Upper lobe of right lung (tissue), 1 donor: Measurements from ENCODE around the gene ARHGAP6. TPM values are rescaled to one million over a fixed set of nuclear protein-coding genes. Genes with fewer than 3 reads are reported as not detected.

Experiments
- ATAC-seq: fragments of 200-7000 bp; cut with Tn5 transposase; one replicate; pipeline ENCODE4 v1.9.1; 2020; ENCODE audit warnings: mild to moderate bottlenecking, moderate library complexity
- DNase-seq: peaks from one replicate; pipeline ENCODE4 v3.0.0-alpha.2; 2020
- H3K27ac ChIP-seq: fragments of 200-600 bp; one replicate; pipeline ENCODE4 v1.8.0; 2022
- H3K27me3 ChIP-seq: fragments of 200-600 bp; one replicate; pipeline ENCODE4 v1.8.0; 2022; ENCODE audit warnings: mild to moderate bottlenecking
- H3K36me3 ChIP-seq: fragments of 200-600 bp; one replicate; pipeline ENCODE4 v1.8.0; 2022
- H3K4me1 ChIP-seq: fragments of 200-600 bp; one replicate; pipeline ENCODE4 v1.8.0; 2022
- H3K4me3 ChIP-seq: fragments of 200-600 bp; one replicate; pipeline ENCODE4 v1.8.0; 2022; ENCODE audit warnings: mild to moderate bottlenecking
- H3K9me3 ChIP-seq: fragments of 200-600 bp; one replicate; pipeline ENCODE4 v1.8.0; 2022
- CTCF ChIP-seq: fragments of 200-600 bp; IDR thresholded peaks from one replicate; pipeline ENCODE4 v1.8.0; 2022; ENCODE audit warnings: antibody characterized with exemption
- intact Hi-C: fragments of 100-400 bp; cut with DNase I; formaldehyde crosslinking; loops from one replicate; pipeline ENCODE4 v1.11.0; 2022
- total RNA-seq: library from RNA; stranded (reverse); fragmentation: NEBNext Ultra II Directional; extraction: Animal tissue kit (Norgen Biotek cat#: 25700); gene quantifications from one replicate; pipeline ENCODE4 v1.2.1, GENCODE V29; 2021
- donor health status: DM: no; HTN: yes; CAD: no; lungs with severe emphysema.

Gene ARHGAP6
- total RNA-seq, 1 donor from 2014 or later: 17.1 TPM

GRCh38 chrX:11470250-11470974 is 195.3 kb downstream of the ARHGAP6 start:
- peak; percentile 79 for ATAC-seq
- Histone ChIP-seq H3K27me3 (no peaks in the 10 kb centered on the region), H3K27ac (no peak overlapping the region), H3K4me1 (no peaks in the 10 kb centered on the region), H3K4me3 (no peak overlapping the region), H3K9me3 (no peaks in the 10 kb centered on the region), H3K36me3 (no peaks in the 10 kb centered on the region)
- TF ChIP-seq CTCF: no peak
- intact Hi-C loops: no loop called here
- DNase-seq: no peak

GRCh38 chrX:11465648-11466411 is 199.9 kb downstream of the ARHGAP6 start:
- Histone ChIP-seq H3K4me3 (no peak overlapping the region), H3K27me3 (no peaks in the 10 kb centered on the region), H3K27ac (no peak overlapping the region), H3K36me3 (no peaks in the 10 kb centered on the region), H3K9me3 (no peaks in the 10 kb centered on the region), H3K4me1 (no peaks in the 10 kb centered on the region)
- ATAC-seq (no peak), DNase-seq (no peak)
- TF ChIP-seq CTCF: no peak
- intact Hi-C loops: no loop called here

GRCh38 chrX:11464836-11465463 is 200.8 kb downstream of the ARHGAP6 start:
- no peak for TF ChIP-seq CTCF
- Histone ChIP-seq H3K36me3 (no peaks in the 10 kb centered on the region), H3K9me3 (no peaks in the 10 kb centered on the region), H3K27ac (no peak overlapping the region), H3K27me3 (no peaks in the 10 kb centered on the region), H3K4me1 (no peaks in the 10 kb centered on the region), H3K4me3 (no peak overlapping the region)
- DNase-seq (no peak), ATAC-seq (no peak)
- intact Hi-C loops: no loop called here

- Histone ChIP-seq H3K27ac (no peak overlapping the region), H3K27me3 (no peaks in the 10 kb centered on the region), H3K4me3 (no peak overlapping the region), H3K4me1 (no peaks in the 10 kb centered on the region), H3K36me3 (no peaks in the 10 kb centered on the region), H3K9me3 (no peaks in the 10 kb centered on the region)
- intact Hi-C loops: no loop called here
- no peak for DNase-seq
- TF ChIP-seq CTCF: no peak
- no peak for ATAC-seq
Observed at GRCh38 chrX:11464380-11464779, 201.3 kb downstream of the ARHGAP6 start.

GRCh38 chrX:11462648-11463047 is 203.1 kb downstream of the ARHGAP6 start:
- DNase-seq (no peak), ATAC-seq (no peak)
- Histone ChIP-seq H3K4me3 (no peak overlapping the region), H3K36me3 (no peaks in the 10 kb centered on the region), H3K27ac (no peak overlapping the region), H3K4me1 (no peaks in the 10 kb centered on the region), H3K27me3 (no peaks in the 10 kb centered on the region), H3K9me3 (no peaks in the 10 kb centered on the region)
- TF ChIP-seq CTCF: no peak
- intact Hi-C loops: no loop called here
